Measurements from ENCODE around the gene ALMS1. TPM values are rescaled to one million over a fixed set of nuclear protein-coding genes. Genes with fewer than 3 reads are reported as not detected.
"Not testable (repeated sequence)": the region's sequence is repeated elsewhere in the genome, so short reads cannot be mapped to it uniquely, and the experiment has no call there.

Gene ALMS1
- total and polyA plus RNA-seq, 2 of the 4 experiments (the other 2 are of a cell fraction), result 20.8 to 52.8 TPM

GRCh38 chr2:73628493-73628892, 242.9 kb downstream of the ALMS1 start:
- H3K27me3 ChIP-seq (ENCODE audit: control insufficient read depth, insufficient read depth, low read length); ATAC-seq (ENCODE audit: low read depth); H2BK5ac ChIP-seq (ENCODE audit: low read depth, low read length, poor library complexity, severe bottlenecking); BruUV-seq (replicated peaks); H3K9me1 ChIP-seq (ENCODE audit: insufficient read depth, low read length); H3K56ac ChIP-seq (ENCODE audit: extremely low read depth, insufficient read depth, low read length); H3K79me1 ChIP-seq (ENCODE audit: low read depth in 1 of 2, low read length in 2 of 2); in situ Hi-C loops (cut with MboI; ENCODE audit: low sequenced_read_pairs); H4K91ac ChIP-seq (ENCODE audit: insufficient read depth, low read depth, low read length); H3K4me2 ChIP-seq (ENCODE audit: low read depth, low read length); H3K4me1 ChIP-seq (ENCODE audit: control insufficient read depth, insufficient read depth, low read length); H4K20me1 ChIP-seq (ENCODE audit: insufficient read depth, low read length); intact Hi-C loops (cut with micrococcal nuclease); H3K4me3 ChIP-seq (ENCODE audit: insufficient read depth, low read depth, low read length); H2AK5ac ChIP-seq (ENCODE audit: low read depth, low read length); H3K36me3 ChIP-seq (ENCODE audit: control insufficient read depth, insufficient read depth, low read length); H3K9me3 ChIP-seq (ENCODE audit: control insufficient read depth, insufficient read depth, low read length); H2BK15ac ChIP-seq (ENCODE audit: low read depth, low read length); H3K4ac ChIP-seq (ENCODE audit: low read depth, low read length); H2BK20ac ChIP-seq (ENCODE audit: low read depth, low read length); dilution Hi-C loops (cut with HindIII; ENCODE audit: low sequenced_read_pairs, unreplicated experiment); H3K27ac ChIP-seq (ENCODE audit: insufficient read depth, low read length); H4K5ac ChIP-seq (ENCODE audit: low read depth, low read length); H2AK9ac ChIP-seq (replicated peaks; ENCODE audit: low read depth, low read length, poor library complexity); H4K8ac ChIP-seq (ENCODE audit: low read depth in 2 of 2, low read length in 2 of 2); H3K9ac ChIP-seq (ENCODE audit: low read depth, low read length); H2BK120ac ChIP-seq (ENCODE audit: low read depth, low read length); H2AFZ ChIP-seq (replicated peaks; ENCODE audit: low read length, poor library complexity); DNase-seq; CTCF ChIA-PET; POLR2A ChIA-PET (ENCODE audit: unreplicated experiment); H3K23ac ChIP-seq (ENCODE audit: low read depth, low read length); H3K18ac ChIP-seq (ENCODE audit: low read depth, low read length); H3K14ac ChIP-seq (replicated peaks; ENCODE audit: low read depth, low read length): not testable (repeated sequence)
- WGBS, 2 experiments (ENCODE audit: extremely low coverage in 2 of 2, insufficient read length in 1 of 2), result no CpG with 5 or more reads among the region's 2 CpGs

Data from IMR-90 (cell line).